CD14-positive monocyte (primary cell): ENCODE results near the gene ZSCAN10. TPM values are rescaled to one million over a fixed set of nuclear protein-coding genes. Genes with fewer than 3 reads are reported as not detected.

Experiments used
- DNase-seq, 3 donors: peaks; one replicate each; pipeline ENCODE4 v3.0.0-alpha.2; 2011 to 2022
- H2AFZ ChIP-seq: 2 replicates; pipeline ENCODE4 v1.6.0; 2012; ENCODE audit warnings: mild to moderate bottlenecking, low read depth, low read length, inconsistent platforms; ENCODE audit not compliant: insufficient read depth, poor library complexity, severe bottlenecking
- H3K27ac ChIP-seq, 2 donors: 1 replicate in 1 of 2; 2 replicates in 1 of 2; pipeline ENCODE4 v1.5.1; 2012 to 2013; ENCODE audit warnings: low read length in 2 of 2, control low read depth in 1 of 2, inconsistent platforms in 1 of 2, low read depth in 1 of 2, mild to moderate bottlenecking in 1 of 2
- H3K27me3 ChIP-seq, 2 donors: one replicate each; pipeline versions ENCODE4 v1.6.0 to v1.6.1; 2011 to 2013; ENCODE audit warnings: low read length in 2 of 2; ENCODE audit not compliant: control insufficient read depth in 2 of 2, insufficient read depth in 2 of 2
- H3K36me3 ChIP-seq, 2 donors: replicated peaks in 1 of 2; 1 replicate in 1 of 2; 2 replicates in 1 of 2; pipeline versions ENCODE4 v1.5.1 to v1.6.1; 2012 to 2013; ENCODE audit warnings: low read length in 2 of 2, control low read depth in 1 of 2, inconsistent platforms in 1 of 2, mild to moderate bottlenecking in 1 of 2; ENCODE audit not compliant: insufficient read depth in 2 of 2, control insufficient read depth in 1 of 2
- H3K4me1 ChIP-seq, 2 donors: 1 replicate in 1 of 2; 2 replicates in 1 of 2; pipeline versions ENCODE4 v1.5.1 to v1.6.1; 2012 to 2013; ENCODE audit warnings: low read length in 2 of 2, control low read depth in 1 of 2, inconsistent platforms in 1 of 2, mild to moderate bottlenecking in 1 of 2, moderate library complexity in 1 of 2; ENCODE audit not compliant: insufficient read depth in 2 of 2, control insufficient read depth in 1 of 2
- H3K4me2 ChIP-seq: replicated peaks from 2 replicates; pipeline ENCODE3; 2012; ENCODE audit warnings: low read length, moderate library complexity, mild to moderate bottlenecking; ENCODE audit not compliant: poor library complexity, severe bottlenecking; ENCODE audit errors: extremely low read depth
- H3K4me3 ChIP-seq, 3 experiments: fragments of 200-600 bp in 1 of 3; sonication (generic) in 1 of 3; replicated peaks in 1 of 3; 1 replicate in 2 of 3; 2 replicates in 1 of 3; pipeline ENCODE4 v1.5.1; 2011 to 2013; ENCODE audit warnings: low read length in 3 of 3, mild to moderate bottlenecking in 3 of 3, control low read depth in 2 of 3, low read depth in 2 of 3, inconsistent platforms in 1 of 3, moderate library complexity in 1 of 3
- H3K79me2 ChIP-seq: 2 replicates; pipeline ENCODE4 v1.6.0; 2012; ENCODE audit warnings: mild to moderate bottlenecking, control low read depth, inconsistent platforms, low read length, moderate library complexity; ENCODE audit not compliant: insufficient read depth
- H3K9ac ChIP-seq: 2 replicates; pipeline ENCODE4 v1.6.0; 2017; ENCODE audit warnings: low read length, mild to moderate bottlenecking; ENCODE audit not compliant: insufficient read depth, poor library complexity, severe bottlenecking
- H3K9me3 ChIP-seq, 2 donors: replicated peaks in 1 of 2; 1 replicate in 1 of 2; 2 replicates in 1 of 2; pipeline versions ENCODE4 v1.5.1 to v1.6.1; 2012 to 2013; ENCODE audit warnings: low read length in 2 of 2, control low read depth in 1 of 2; ENCODE audit not compliant: control insufficient read depth in 1 of 2, insufficient read depth in 1 of 2
- H4K20me1 ChIP-seq: 2 replicates; pipeline ENCODE4 v1.6.0; 2012; ENCODE audit warnings: mild to moderate bottlenecking, low read length, control low read depth, moderate library complexity; ENCODE audit not compliant: insufficient read depth
- H3K27ac Mint-ChIP-seq, 7 donors: one replicate each; pipeline ENCODE4 v1.8.0; 2020; ENCODE audit warnings: mild to moderate bottlenecking in 7 of 7, mixed read lengths in 7 of 7, moderate library complexity in 6 of 7, inconsistent platforms in 2 of 7
- H3K27me3 Mint-ChIP-seq, 3 donors: one replicate each; pipeline ENCODE4 v1.8.0; 2021 to 2022; ENCODE audit warnings: low read depth in 3 of 3, mild to moderate bottlenecking in 3 of 3, mixed read lengths in 3 of 3, moderate library complexity in 3 of 3, inconsistent platforms in 1 of 3
- H3K36me3 Mint-ChIP-seq, 2 donors: one replicate each; pipeline ENCODE4 v1.8.0; 2020; ENCODE audit warnings: mixed read lengths in 2 of 2, inconsistent platforms in 1 of 2, mild to moderate bottlenecking in 1 of 2
- H3K4me1 Mint-ChIP-seq: one replicate; pipeline ENCODE4 v1.8.0; 2020; ENCODE audit warnings: mild to moderate bottlenecking, mixed read lengths
- H3K4me3 Mint-ChIP-seq, 2 donors: one replicate each; pipeline ENCODE4 v1.8.0; 2020; ENCODE audit warnings: mild to moderate bottlenecking in 2 of 2, mixed read lengths in 2 of 2, moderate library complexity in 1 of 2
- H3K9me3 Mint-ChIP-seq, 7 donors: one replicate each; pipeline ENCODE4 v1.8.0; 2020 to 2022; ENCODE audit warnings: mixed read lengths in 7 of 7, mild to moderate bottlenecking in 6 of 7, moderate library complexity in 6 of 7, inconsistent platforms in 2 of 7
- WGBS: methylation state at CpG from one replicate; pipeline ENCODE4 v1.1.5; 2013; ENCODE audit warnings: missing lambda C conversion rate; ENCODE audit not compliant: insufficient coverage; 5-methylcytosine and 5-hydroxymethylcytosine counted together
- intact Hi-C, 2 donors: fragments of 100-400 bp; cut with micrococcal nuclease; formaldehyde crosslinking; loops; one replicate each; pipeline versions ENCODE4 v1.15.0 to v1.15.1; 2023
- polyA plus RNA-seq, 3 donors: library from polyadenylated mRNA; depleted of rRNA in 1 of 3; unstranded in 2 of 3; stranded (reverse) in 1 of 3; fragments of 300-500 nt in 2 of 3; fragments of >200 nt in 1 of 3; fragmentation: Illumina TruSeq in 2 of 3; gene quantifications; 1 replicate in 2 of 3; 2 replicates in 1 of 3; pipeline ENCODE4 v1.2.3, GENCODE V29; 2012 to 2021
- TF ChIP-seq, protein P1 (sequence below): fragments of 200-600 bp; IDR thresholded peaks from one replicate; pipeline ENCODE4 v1.8.0; 2022; ENCODE audit warnings: antibody characterized with exemption, mild to moderate bottlenecking

The ZSCAN10 gene
- polyA plus RNA-seq, 3 donors, result 0.29 TPM; not detected in 2

DNA sequence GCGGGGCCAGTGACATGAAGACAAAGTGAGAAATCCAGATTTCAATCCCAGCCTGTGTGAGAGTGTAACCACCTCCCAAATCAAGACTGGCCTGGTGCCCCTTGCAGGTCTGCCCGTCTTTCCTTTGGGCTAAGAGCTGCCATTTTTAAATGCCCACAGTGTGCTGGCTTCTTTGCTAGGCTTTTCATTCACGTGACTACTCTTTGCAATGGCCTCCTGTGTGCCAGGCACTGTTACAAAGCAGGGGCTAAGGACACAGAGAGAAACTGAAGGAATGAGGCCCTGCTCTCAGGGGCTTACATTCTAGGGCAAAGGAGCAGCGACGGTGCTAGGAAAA lies 269 bp upstream of the ZSCAN10 start:
- WGBS, result 86% methylated on average over 3 of the region's 5 CpGs
- Histone ChIP-seq H3K4me1 (peaks cover 52 to 53% of the 10 kb centered on the region in 2 donors), H3K4me3 (peak overlapping the region in 1 of 3 experiments; percentile 73), H3K9ac (no peak overlapping the region), H3K79me2 (no peaks in the 10 kb centered on the region), H3K9me3 (no peaks in the 10 kb centered on the region), H3K27me3 (no peaks in the 10 kb centered on the region), H2AFZ (peak overlapping the region; percentile 71), H3K4me2 (peak overlapping the region; percentile 74), H3K27ac (no peak overlapping the region), H4K20me1 (no peaks in the 10 kb centered on the region), H3K36me3 (no peaks in the 10 kb centered on the region)
- Mint-ChIP-seq H3K36me3 (no peaks in the 10 kb centered on the region), H3K9me3 (peaks cover 0 to 4% (median 0%) of the 10 kb centered on the region in 7 donors), H3K27me3 (peaks cover 7 to 16% (median 10%) of the 10 kb centered on the region in 3 donors), H3K4me1 (peaks cover 52% of the 10 kb centered on the region), H3K4me3 (no peak overlapping the region), H3K27ac (peak overlapping the region in 1 of 7 donors; percentile 13)
- intact Hi-C loops, result no loop called here
- DNase-seq, result no peak
- TF ChIP-seq, protein P1, sequence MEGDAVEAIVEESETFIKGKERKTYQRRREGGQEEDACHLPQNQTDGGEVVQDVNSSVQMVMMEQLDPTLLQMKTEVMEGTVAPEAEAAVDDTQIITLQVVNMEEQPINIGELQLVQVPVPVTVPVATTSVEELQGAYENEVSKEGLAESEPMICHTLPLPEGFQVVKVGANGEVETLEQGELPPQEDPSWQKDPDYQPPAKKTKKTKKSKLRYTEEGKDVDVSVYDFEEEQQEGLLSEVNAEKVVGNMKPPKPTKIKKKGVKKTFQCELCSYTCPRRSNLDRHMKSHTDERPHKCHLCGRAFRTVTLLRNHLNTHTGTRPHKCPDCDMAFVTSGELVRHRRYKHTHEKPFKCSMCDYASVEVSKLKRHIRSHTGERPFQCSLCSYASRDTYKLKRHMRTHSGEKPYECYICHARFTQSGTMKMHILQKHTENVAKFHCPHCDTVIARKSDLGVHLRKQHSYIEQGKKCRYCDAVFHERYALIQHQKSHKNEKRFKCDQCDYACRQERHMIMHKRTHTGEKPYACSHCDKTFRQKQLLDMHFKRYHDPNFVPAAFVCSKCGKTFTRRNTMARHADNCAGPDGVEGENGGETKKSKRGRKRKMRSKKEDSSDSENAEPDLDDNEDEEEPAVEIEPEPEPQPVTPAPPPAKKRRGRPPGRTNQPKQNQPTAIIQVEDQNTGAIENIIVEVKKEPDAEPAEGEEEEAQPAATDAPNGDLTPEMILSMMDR, result no peak

DNA sequence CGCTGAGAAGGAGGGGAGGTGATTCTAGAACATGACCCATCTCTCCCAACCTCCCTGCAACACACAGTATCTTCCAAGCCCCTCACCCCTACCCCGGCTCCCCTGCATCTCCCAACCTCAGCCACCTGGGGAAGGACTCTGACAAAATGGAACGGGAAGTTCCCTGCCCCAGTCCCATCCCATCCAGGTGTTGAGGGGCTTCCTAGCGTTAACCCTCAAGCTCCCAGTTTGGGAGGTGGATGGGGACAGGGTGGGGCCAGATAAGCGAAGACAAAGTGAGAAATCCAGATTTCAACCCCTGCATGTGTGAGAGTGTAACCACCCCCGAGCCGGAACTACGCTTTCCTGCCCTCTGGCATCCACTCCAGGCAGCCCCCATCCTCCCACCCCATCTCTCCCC lies 1.8 kb downstream of the ZSCAN10 start:
- Histone ChIP-seq H3K4me3 (no peak overlapping the region), H4K20me1 (no peaks in the 10 kb centered on the region), H3K9me3 (no peaks in the 10 kb centered on the region), H3K9ac (no peak overlapping the region), H3K27ac (no peak overlapping the region), H3K36me3 (no peaks in the 10 kb centered on the region), H3K4me2 (no peak overlapping the region), H3K27me3 (no peaks in the 10 kb centered on the region), H3K4me1 (peaks cover 50 to 52% of the 10 kb centered on the region in 2 donors), H3K79me2 (no peaks in the 10 kb centered on the region), H2AFZ (no peak overlapping the region)
- no peak for DNase-seq
- Mint-ChIP-seq H3K36me3 (no peaks in the 10 kb centered on the region), H3K4me1 (peaks cover 50% of the 10 kb centered on the region), H3K4me3 (no peak overlapping the region), H3K27ac (peak overlapping the region in 3 of 7 donors; percentile 15 to 85 (median 81)), H3K27me3 (peaks cover 7 to 11% (median 10%) of the 10 kb centered on the region in 3 donors), H3K9me3 (peaks cover 0 to 2% (median 0%) of the 10 kb centered on the region in 7 donors)
- intact Hi-C loops, result no loop called here
- WGBS, result no CpG with 5 or more reads among the region's 8 CpGs
- TF ChIP-seq, protein P1, result no peak
